ENCODE measurements around the gene MORN1.

MORN1 gene

DNA sequence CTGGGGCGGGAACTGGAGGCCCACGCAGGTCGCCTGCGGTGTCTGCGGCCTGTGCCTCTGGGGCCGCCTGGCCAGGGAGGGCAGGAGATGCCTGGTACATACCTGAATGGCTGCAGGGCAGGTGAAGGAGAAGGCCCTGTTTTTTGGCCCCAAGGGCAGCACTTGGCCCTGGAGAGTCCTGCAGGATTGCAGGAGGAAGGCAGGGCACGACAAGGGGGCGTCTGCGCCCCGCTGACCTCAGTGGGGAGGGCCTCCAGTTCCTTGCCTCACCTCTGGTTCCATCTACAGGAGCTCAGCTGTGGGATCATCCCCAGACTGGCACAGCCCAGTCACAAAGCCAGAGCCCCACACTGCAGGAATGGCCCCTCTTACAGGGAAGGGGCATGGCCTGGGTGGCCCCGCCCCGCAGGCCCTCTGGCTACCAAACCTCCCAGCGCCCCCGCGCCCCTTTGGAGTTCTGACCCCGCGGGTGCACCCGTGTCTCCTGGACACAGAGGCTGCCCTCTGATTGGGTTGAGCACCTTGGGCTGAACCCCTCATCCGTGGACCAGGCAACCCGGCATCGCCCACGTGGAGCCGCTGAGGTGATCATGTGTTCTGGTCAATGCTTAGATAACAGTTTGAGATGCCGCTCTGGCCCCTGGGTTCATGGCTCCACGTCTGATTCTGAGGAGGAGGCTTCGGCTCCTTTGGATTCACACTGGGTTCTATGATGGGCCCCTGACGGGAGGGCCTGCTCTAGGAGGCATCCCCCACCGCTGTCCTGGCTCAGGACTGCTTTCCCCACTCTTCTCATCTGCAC, 22.3 kb upstream of the MORN1 start:
- in situ Hi-C loops (cut with MboI; ENCODE audit: low pct_unique_long_range_greater_than_20kb, low sequenced_read_pairs, unreplicated experiment) = loop anchor here (10.0 kb wide), 2 partner anchors 131 to 1011 kb away; no protein-coding TSS in a partner anchor
- no peak for DNase-seq (ENCODE audit: low spot score)
- TF ChIP-seq, protein P1, sequence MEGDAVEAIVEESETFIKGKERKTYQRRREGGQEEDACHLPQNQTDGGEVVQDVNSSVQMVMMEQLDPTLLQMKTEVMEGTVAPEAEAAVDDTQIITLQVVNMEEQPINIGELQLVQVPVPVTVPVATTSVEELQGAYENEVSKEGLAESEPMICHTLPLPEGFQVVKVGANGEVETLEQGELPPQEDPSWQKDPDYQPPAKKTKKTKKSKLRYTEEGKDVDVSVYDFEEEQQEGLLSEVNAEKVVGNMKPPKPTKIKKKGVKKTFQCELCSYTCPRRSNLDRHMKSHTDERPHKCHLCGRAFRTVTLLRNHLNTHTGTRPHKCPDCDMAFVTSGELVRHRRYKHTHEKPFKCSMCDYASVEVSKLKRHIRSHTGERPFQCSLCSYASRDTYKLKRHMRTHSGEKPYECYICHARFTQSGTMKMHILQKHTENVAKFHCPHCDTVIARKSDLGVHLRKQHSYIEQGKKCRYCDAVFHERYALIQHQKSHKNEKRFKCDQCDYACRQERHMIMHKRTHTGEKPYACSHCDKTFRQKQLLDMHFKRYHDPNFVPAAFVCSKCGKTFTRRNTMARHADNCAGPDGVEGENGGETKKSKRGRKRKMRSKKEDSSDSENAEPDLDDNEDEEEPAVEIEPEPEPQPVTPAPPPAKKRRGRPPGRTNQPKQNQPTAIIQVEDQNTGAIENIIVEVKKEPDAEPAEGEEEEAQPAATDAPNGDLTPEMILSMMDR (IDR thresholded peaks at IDR 0.05; ENCODE audit: extremely low read depth, insufficient read depth, missing control alignments) = no peak

DNA sequence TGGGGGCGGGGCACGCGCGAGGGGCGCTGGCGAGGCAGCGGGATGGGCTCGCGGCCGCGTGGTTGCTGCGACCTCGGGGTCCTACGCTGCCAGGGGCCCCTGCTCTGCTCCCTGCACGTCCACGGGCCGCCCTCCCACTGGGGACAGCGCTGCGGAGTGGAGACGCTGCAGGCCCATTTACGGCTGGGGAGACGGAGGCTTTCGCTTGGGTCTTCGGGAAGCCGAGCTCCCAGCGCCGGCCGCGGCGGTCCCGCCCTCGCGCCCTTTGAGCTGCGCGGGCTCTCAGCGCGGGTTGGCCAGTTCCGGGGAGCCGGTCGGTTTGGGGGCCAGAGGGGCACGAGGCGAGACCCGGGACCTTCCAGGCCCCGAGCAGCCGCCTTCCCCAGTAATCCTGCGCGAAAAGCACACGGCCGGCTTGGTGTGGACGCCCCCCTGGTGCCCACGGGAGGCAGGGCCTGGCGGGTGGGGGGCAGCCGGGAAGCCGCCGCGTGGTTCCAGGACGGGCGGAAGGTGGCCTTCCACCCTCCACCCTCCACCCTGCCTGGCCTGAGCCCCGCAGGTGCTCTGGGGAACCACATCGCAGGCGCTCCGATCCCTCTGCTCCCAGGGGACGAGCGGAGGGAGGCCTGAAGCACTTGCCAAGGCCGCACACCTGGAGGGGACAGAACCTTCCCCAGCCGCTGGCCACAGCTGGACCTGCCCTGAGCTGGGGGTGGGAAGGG, 21.6 kb upstream of the MORN1 start:
- in situ Hi-C loops (cut with MboI; ENCODE audit: low pct_unique_long_range_greater_than_20kb, low sequenced_read_pairs, unreplicated experiment) = loop anchor here (10.0 kb wide), 2 partner anchors 132 to 1012 kb away; no protein-coding TSS in a partner anchor
- DNase-seq (ENCODE audit: low spot score) = peak; percentile 84
- TF ChIP-seq, protein P1 (IDR thresholded peaks at IDR 0.05; ENCODE audit: extremely low read depth, insufficient read depth, missing control alignments) = no peak

DNA sequence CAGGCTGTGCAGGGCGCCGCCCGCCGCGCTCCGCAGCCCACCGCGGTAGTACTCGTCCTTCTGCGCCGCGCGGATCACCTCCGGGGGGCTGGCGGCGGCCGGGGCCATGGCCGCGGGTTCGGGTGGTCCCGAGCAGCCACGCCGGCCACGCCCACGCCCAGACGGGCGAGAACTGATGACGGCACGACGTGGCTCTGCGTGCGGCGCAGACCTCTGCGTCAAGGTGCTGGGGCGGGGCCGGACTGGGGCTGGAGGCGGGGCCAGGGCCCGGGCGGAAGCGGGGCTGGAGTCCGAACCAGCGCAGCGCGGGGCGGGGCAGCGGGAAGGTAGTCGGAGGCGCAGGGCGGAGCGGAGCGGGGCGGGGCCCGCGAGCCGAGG, 21.0 kb upstream of the MORN1 start, which contains the start of gene PEX10:
PEX10 (minus strand) TSS at position 170 of the 378 bp plus-strand sequence; CDS start at position 108, 62 bp downstream.
- DNase-seq (ENCODE audit: low spot score) = peak; percentile 100
- TF ChIP-seq, protein P1 (IDR thresholded peaks at IDR 0.05; ENCODE audit: extremely low read depth, insufficient read depth, missing control alignments) = no peak
- in situ Hi-C loops (cut with MboI; ENCODE audit: low pct_unique_long_range_greater_than_20kb, low sequenced_read_pairs, unreplicated experiment) = loop anchor here (10.0 kb wide), 2 partner anchors 132 to 1012 kb away; no protein-coding TSS in a partner anchor

DNA sequence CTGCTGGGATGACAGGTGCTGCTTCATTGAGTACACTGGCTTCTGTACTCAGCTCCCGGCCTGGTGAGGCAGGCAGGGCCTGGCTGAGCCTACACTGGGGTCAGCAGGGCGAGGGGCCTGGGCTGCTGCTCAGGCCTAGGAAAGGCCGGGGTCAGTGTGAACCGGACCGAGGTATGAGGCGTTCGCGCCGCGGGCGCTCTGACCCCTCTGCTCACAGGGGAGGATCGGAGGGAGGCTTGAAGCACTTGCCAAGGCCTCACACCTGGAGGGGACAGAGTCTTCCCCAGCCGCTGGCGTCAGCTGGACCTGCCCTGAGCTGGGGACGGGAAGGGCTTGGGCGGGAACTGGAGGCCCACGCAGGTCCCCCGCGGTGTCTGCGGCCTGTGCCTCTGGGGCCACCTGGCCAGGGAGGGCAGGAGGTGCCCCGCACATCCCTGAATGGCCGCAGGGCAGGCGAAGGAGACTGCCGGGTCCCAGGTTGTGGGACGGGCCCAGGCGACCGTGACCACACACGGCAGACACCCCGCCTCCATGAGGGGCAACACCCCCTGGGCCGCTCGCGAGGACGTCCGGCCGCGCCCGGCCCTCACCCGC, 20.5 kb upstream of the MORN1 start:
- no peak for DNase-seq (ENCODE audit: low spot score)
- TF ChIP-seq, protein P1 (IDR thresholded peaks at IDR 0.05; ENCODE audit: extremely low read depth, insufficient read depth, missing control alignments) = no peak
- in situ Hi-C loops (cut with MboI; ENCODE audit: low pct_unique_long_range_greater_than_20kb, low sequenced_read_pairs, unreplicated experiment) = loop anchor here (10.0 kb wide), 2 partner anchors 133 to 1013 kb away; no protein-coding TSS in a partner anchor

DNA sequence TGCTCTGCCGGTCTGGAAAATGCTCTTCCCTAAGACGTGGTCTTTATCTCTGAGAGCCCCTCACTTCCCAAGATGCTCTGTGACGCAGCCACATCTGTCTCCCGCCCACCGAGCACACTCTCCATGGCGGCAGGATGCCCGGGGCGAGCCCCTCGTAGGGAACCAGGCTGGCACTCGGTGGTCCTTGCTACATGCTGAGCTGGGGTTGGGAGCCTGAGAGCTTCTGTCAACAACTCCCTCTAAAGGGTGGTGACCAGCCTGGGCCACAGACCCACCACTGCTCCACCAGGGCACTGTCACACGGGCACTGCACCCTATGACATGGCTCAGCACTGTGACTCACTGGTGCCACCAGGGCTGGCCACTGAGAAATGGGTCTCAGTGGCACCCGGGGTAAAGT, 18.4 kb upstream of the MORN1 start:
- TF ChIP-seq, protein P1 (IDR thresholded peaks at IDR 0.05; ENCODE audit: extremely low read depth, insufficient read depth, missing control alignments) = no peak
- in situ Hi-C loops (cut with MboI; ENCODE audit: low pct_unique_long_range_greater_than_20kb, low sequenced_read_pairs, unreplicated experiment) = loop anchor here (10.0 kb wide), 2 partner anchors 135 to 1015 kb away; no protein-coding TSS in a partner anchor
- DNase-seq (ENCODE audit: low spot score) = no peak

DNA sequence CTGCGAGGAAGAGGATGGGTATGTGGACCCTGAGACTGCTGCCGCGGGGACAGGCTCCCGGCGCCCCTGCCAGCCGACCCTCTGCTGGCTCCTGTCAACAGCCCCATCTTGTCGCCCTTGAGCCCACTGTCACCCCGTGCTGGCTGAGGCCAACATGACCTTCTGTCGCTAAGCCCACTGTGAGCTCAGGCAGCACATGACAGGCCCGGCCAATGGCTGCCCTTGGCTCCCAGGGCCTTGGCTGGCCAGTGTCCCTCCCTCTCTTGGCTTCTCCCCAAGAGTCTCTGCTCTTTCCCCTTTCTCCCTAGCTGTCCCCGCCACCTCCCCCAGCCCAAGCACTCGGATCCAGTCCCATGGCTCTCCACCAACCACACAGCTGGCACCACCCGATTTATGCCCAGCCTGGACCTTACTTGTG, 17.5 kb upstream of the MORN1 start:
- TF ChIP-seq, protein P1 (IDR thresholded peaks at IDR 0.05; ENCODE audit: extremely low read depth, insufficient read depth, missing control alignments) = no peak
- DNase-seq (ENCODE audit: low spot score) = no peak
- in situ Hi-C loops (cut with MboI; ENCODE audit: low pct_unique_long_range_greater_than_20kb, low sequenced_read_pairs, unreplicated experiment) = no loop called here
